Measurements from ENCODE around the gene GRHL1.

The GRHL1 gene

GRCh38 chr2:9964334-9964980 is 13.0 kb downstream of the GRHL1 start:
- Mint-ChIP-seq H3K27me3 (peaks cover 1% of the 10 kb centered on the region), H3K9me3 (no peaks in the 10 kb centered on the region), H3K4me1 (peaks cover 14% of the 10 kb centered on the region), H3K4me3 (peak overlapping the region; percentile 59), H3K27ac (peak overlapping the region; percentile 14), H3K36me3 (no peaks in the 10 kb centered on the region)

- Mint-ChIP-seq H3K4me3 (peak overlapping the region; percentile 59), H3K4me1 (peaks cover 14% of the 10 kb centered on the region), H3K27ac (peak overlapping the region; percentile 14), H3K27me3 (peaks cover 1% of the 10 kb centered on the region), H3K36me3 (no peaks in the 10 kb centered on the region), H3K9me3 (no peaks in the 10 kb centered on the region)
Measured at GRCh38 chr2:9965119-9965822, 13.8 kb downstream of the GRHL1 start.

GRCh38 chr2:9966491-9967022 is 15.1 kb downstream of the GRHL1 start:
- Mint-ChIP-seq H3K36me3 (no peaks in the 10 kb centered on the region), H3K27ac (no peak overlapping the region)

GRCh38 chr2:9967053-9967775 is 15.7 kb downstream of the GRHL1 start:
- Mint-ChIP-seq H3K27me3 (no peaks in the 10 kb centered on the region), H3K4me3 (no peak overlapping the region), H3K9me3 (no peaks in the 10 kb centered on the region), H3K4me1 (peaks cover 14% of the 10 kb centered on the region), H3K27ac (no peak overlapping the region), H3K36me3 (no peaks in the 10 kb centered on the region)

More at GRCh38 chr2:9966491-9967022, 15.1 kb downstream of the GRHL1 start:
- Mint-ChIP-seq H3K27me3 (peaks cover 1% of the 10 kb centered on the region), H3K9me3 (no peaks in the 10 kb centered on the region), H3K4me3 (no peak overlapping the region), H3K4me1 (peaks cover 14% of the 10 kb centered on the region)

- H3K4me3 Mint-ChIP-seq = no peak overlapping the region
- no peaks in the 10 kb centered on the region for H3K9me3 Mint-ChIP-seq
- H3K27me3 Mint-ChIP-seq = no peaks in the 10 kb centered on the region
- H3K27ac Mint-ChIP-seq = peak overlapping the region; percentile 24
- H3K4me1 Mint-ChIP-seq = peaks cover 14% of the 10 kb centered on the region
- peaks cover 2% of the 10 kb centered on the region for H3K36me3 Mint-ChIP-seq
Measured at GRCh38 chr2:9968553-9969497, 17.3 kb downstream of the GRHL1 start.

GRCh38 chr2:9970200-9971044 is 18.9 kb downstream of the GRHL1 start:
- Mint-ChIP-seq H3K27me3 (no peaks in the 10 kb centered on the region), H3K9me3 (no peaks in the 10 kb centered on the region), H3K27ac (no peak overlapping the region), H3K36me3 (peaks cover 2% of the 10 kb centered on the region), H3K4me1 (peaks cover 3% of the 10 kb centered on the region), H3K4me3 (no peak overlapping the region)

- H3K9me3 Mint-ChIP-seq = no peaks in the 10 kb centered on the region
- H3K36me3 Mint-ChIP-seq = peaks cover 2% of the 10 kb centered on the region
- H3K27me3 Mint-ChIP-seq = no peaks in the 10 kb centered on the region
- no peak overlapping the region for H3K4me3 Mint-ChIP-seq
- H3K27ac Mint-ChIP-seq = no peak overlapping the region
- H3K4me1 Mint-ChIP-seq = peaks cover 5% of the 10 kb centered on the region
Measured at GRCh38 chr2:9971105-9971818, 19.8 kb downstream of the GRHL1 start.

GRCh38 chr2:9971890-9972289 is 20.4 kb downstream of the GRHL1 start:
- Mint-ChIP-seq H3K36me3 (peaks cover 2% of the 10 kb centered on the region), H3K27me3 (no peaks in the 10 kb centered on the region), H3K27ac (no peak overlapping the region), H3K9me3 (no peaks in the 10 kb centered on the region), H3K4me3 (no peak overlapping the region), H3K4me1 (peaks cover 11% of the 10 kb centered on the region)

- Mint-ChIP-seq H3K27me3 (no peaks in the 10 kb centered on the region), H3K27ac (no peak overlapping the region), H3K9me3 (no peaks in the 10 kb centered on the region), H3K36me3 (peaks cover 2% of the 10 kb centered on the region), H3K4me3 (no peak overlapping the region), H3K4me1 (peaks cover 12% of the 10 kb centered on the region)
Measured at GRCh38 chr2:9972621-9973479, 21.4 kb downstream of the GRHL1 start.

- Mint-ChIP-seq H3K4me1 (peaks cover 17% of the 10 kb centered on the region), H3K27me3 (no peaks in the 10 kb centered on the region), H3K9me3 (no peaks in the 10 kb centered on the region), H3K36me3 (peaks cover 2% of the 10 kb centered on the region), H3K4me3 (no peak overlapping the region), H3K27ac (no peak overlapping the region)
Measured at GRCh38 chr2:9973690-9974089, 22.2 kb downstream of the GRHL1 start.

- Mint-ChIP-seq H3K36me3 (peaks cover 2% of the 10 kb centered on the region), H3K4me1 (peaks cover 17% of the 10 kb centered on the region), H3K9me3 (no peaks in the 10 kb centered on the region), H3K27me3 (no peaks in the 10 kb centered on the region), H3K4me3 (no peak overlapping the region), H3K27ac (no peak overlapping the region)
Measured at GRCh38 chr2:9974343-9974742, 22.9 kb downstream of the GRHL1 start.

GRCh38 chr2:9975328-9975727 is 23.8 kb downstream of the GRHL1 start:
- Mint-ChIP-seq H3K4me3 (no peak overlapping the region), H3K4me1 (peaks cover 23% of the 10 kb centered on the region), H3K9me3 (no peaks in the 10 kb centered on the region), H3K36me3 (peaks cover 2% of the 10 kb centered on the region), H3K27ac (no peak overlapping the region), H3K27me3 (peaks cover 2% of the 10 kb centered on the region)

- Mint-ChIP-seq H3K27ac (no peak overlapping the region), H3K4me1 (peaks cover 28% of the 10 kb centered on the region), H3K36me3 (peaks cover 2% of the 10 kb centered on the region), H3K27me3 (peaks cover 2% of the 10 kb centered on the region), H3K9me3 (no peaks in the 10 kb centered on the region), H3K4me3 (no peak overlapping the region)
Measured at GRCh38 chr2:9975805-9976447, 24.4 kb downstream of the GRHL1 start.

Data from activated naive CD4-positive, alpha-beta T cell treated with anti-CD3 and anti-CD28 coated beads, Interleukin-2, amount 50 U/mL, for 24 hours (primary cell).